Common myeloid progenitor, CD34-positive (primary cell): Measurements from ENCODE around the gene SRSF11.

Experiments
- CTCF ChIA-PET: fragments of 350-600 bp; sonication (Branson Sonifier 250); formaldehyde crosslinking; loops from one replicate; lab custom pipeline; 2021; ENCODE audit warnings: antibody characterized with exemption; lab: Charles Lee
- POLR2A ChIA-PET: fragments of 350-600 bp; sonication (Branson Sonifier 250); formaldehyde crosslinking; loops from one replicate; lab custom pipeline; 2021; ENCODE audit warnings: antibody characterized with exemption; lab: Charles Lee
- DNase-seq, 3 donors: peaks; one replicate each; pipeline versions ENCODE4 v3.0.0 to v3.0.0-alpha.2; 2013
- H3K27ac ChIP-seq, 2 experiments: 1 replicate in 1 of 2; 2 replicates in 1 of 2; pipeline ENCODE4 v1.7.0; 2013; ENCODE audit warnings: inconsistent platforms in 2 of 2, low read length in 2 of 2, mild to moderate bottlenecking in 2 of 2, low read depth in 1 of 2, moderate library complexity in 1 of 2; ENCODE audit not compliant: severe bottlenecking in 2 of 2, insufficient read depth in 1 of 2, poor library complexity in 1 of 2
- H3K27me3 ChIP-seq, 5 experiments: replicated peaks in 2 of 5; 1 replicate in 3 of 5; 2 replicates in 2 of 5; pipeline versions ENCODE4 v1.6.1 to v1.7.0; 2013; ENCODE audit warnings: low read length in 4 of 5, mild to moderate bottlenecking in 2 of 5, moderate library complexity in 2 of 5, inconsistent platforms in 1 of 5; ENCODE audit not compliant: insufficient read depth in 5 of 5, control insufficient read depth in 4 of 5
- H3K36me3 ChIP-seq, 4 experiments: 1 replicate in 2 of 4; 2 replicates in 2 of 4; pipeline versions ENCODE4 v1.6.1 to v1.7.0; 2013; ENCODE audit warnings: low read length in 3 of 4, control low read depth in 1 of 4, mild to moderate bottlenecking in 1 of 4; ENCODE audit not compliant: control insufficient read depth in 4 of 4, insufficient read depth in 4 of 4
- H3K4me1 ChIP-seq, 4 experiments: 1 replicate in 3 of 4; 2 replicates in 1 of 4; pipeline versions ENCODE4 v1.6.1 to v1.7.1; 2013; ENCODE audit warnings: low read length in 3 of 4, mild to moderate bottlenecking in 3 of 4, control low read depth in 1 of 4, inconsistent platforms in 1 of 4, moderate library complexity in 1 of 4; ENCODE audit not compliant: control insufficient read depth in 4 of 4, insufficient read depth in 4 of 4; ENCODE audit errors: control extremely low read depth in 1 of 4
- H3K4me3 ChIP-seq, 7 experiments: 1 replicate in 4 of 7; 2 replicates in 3 of 7; pipeline versions ENCODE4 v1.5.1 to v1.7.0; 2013; ENCODE audit warnings: mild to moderate bottlenecking in 7 of 7, low read length in 6 of 7, moderate library complexity in 6 of 7, inconsistent platforms in 2 of 7, low read depth in 2 of 7, control low read depth in 1 of 7; ENCODE audit not compliant: insufficient read depth in 4 of 7, control insufficient read depth in 1 of 7; ENCODE audit errors: extremely low read depth in 1 of 7
- H3K9me3 ChIP-seq, 5 experiments: 1 replicate in 4 of 5; 2 replicates in 1 of 5; pipeline versions ENCODE4 v1.6.1 to v1.7.1; 2013; ENCODE audit warnings: low read length in 4 of 5, mild to moderate bottlenecking in 2 of 5, inconsistent platforms in 1 of 5, low read depth in 1 of 5, moderate library complexity in 1 of 5; ENCODE audit not compliant: control insufficient read depth in 4 of 5, insufficient read depth in 2 of 5; ENCODE audit errors: control extremely low read depth in 1 of 5
- WGBS: methylation state at CpG from one replicate; pipeline ENCODE4 v1.1.5; 2013; ENCODE audit not compliant: insufficient coverage; 5-methylcytosine and 5-hydroxymethylcytosine counted together

Gene SRSF11

GRCh38 chr1:70264839-70265238, 43.7 kb downstream of the SRSF11 start:
- H3K9me3 ChIP-seq, result peaks cover 0 to 8% (median 2%) of the 10 kb centered on the region in 5 experiments
- ChIA-PET CTCF (no interaction called here), POLR2A (interaction anchor here (1.2 kb wide), 1 partner anchor 17 kb away, joined by 3 read pairs; no protein-coding TSS in a partner anchor)
- peaks cover 0 to 9% (median 0%) of the 10 kb centered on the region in 4 experiments for H3K4me1 ChIP-seq
- peaks cover 9 to 25% (median 20%) of the 10 kb centered on the region in 4 experiments for H3K36me3 ChIP-seq
- H3K4me3 ChIP-seq, result no peak overlapping the region
- H3K27ac ChIP-seq, result peak overlapping the region in 1 of 2 experiments; percentile 72
- peak; percentile 52 to 82 (median 64) for DNase-seq
- 37% methylated on average over 7 of the region's 7 CpGs for WGBS
- no peaks in the 10 kb centered on the region for H3K27me3 ChIP-seq

GRCh38 chr1:70265946-70266345, 44.8 kb downstream of the SRSF11 start:
- no peak for DNase-seq
- Histone ChIP-seq H3K27me3 (no peaks in the 10 kb centered on the region), H3K4me1 (peaks cover 0 to 9% (median 0%) of the 10 kb centered on the region in 4 experiments), H3K4me3 (no peak overlapping the region), H3K36me3 (peaks cover 15 to 25% (median 22%) of the 10 kb centered on the region in 4 experiments), H3K9me3 (peaks cover 0 to 8% (median 2%) of the 10 kb centered on the region in 5 experiments), H3K27ac (no peak overlapping the region)
- POLR2A ChIA-PET, result no interaction called here
- CTCF ChIA-PET, result no interaction called here
- WGBS, result no CpG with 5 or more reads among the region's 1 CpG

GRCh38 chr1:70277875-70278274, 56.7 kb downstream of the SRSF11 start:
- CTCF ChIA-PET, result no interaction called here
- Histone ChIP-seq H3K27ac (no peak overlapping the region), H3K27me3 (no peaks in the 10 kb centered on the region), H3K4me3 (no peak overlapping the region), H3K36me3 (peaks cover 3 to 24% (median 15%) of the 10 kb centered on the region in 4 experiments), H3K4me1 (no peaks in the 10 kb centered on the region), H3K9me3 (no peaks in the 10 kb centered on the region)
- POLR2A ChIA-PET, result interaction anchor here (0.6 kb wide), 1 partner anchor 22 kb away, joined by 3 read pairs; no protein-coding TSS in a partner anchor
- WGBS, result 96% methylated on average over 3 of the region's 5 CpGs
- DNase-seq, result no peak

GRCh38 chr1:70278710-70279109, 57.5 kb downstream of the SRSF11 start:
- no CpG with 5 or more reads among the region's 1 CpG for WGBS
- H3K4me3 ChIP-seq, result no peak overlapping the region
- ChIA-PET POLR2A (no interaction called here), CTCF (no interaction called here)
- no peak overlapping the region for H3K27ac ChIP-seq
- no peaks in the 10 kb centered on the region for H3K27me3 ChIP-seq
- H3K36me3 ChIP-seq, result peaks cover 3 to 20% (median 9%) of the 10 kb centered on the region in 4 experiments
- no peak for DNase-seq
- H3K4me1 ChIP-seq, result no peaks in the 10 kb centered on the region
- H3K9me3 ChIP-seq, result no peaks in the 10 kb centered on the region

- ChIA-PET POLR2A (no interaction called here), CTCF (no interaction called here)
- H3K4me1 ChIP-seq, result no peaks in the 10 kb centered on the region
- H3K27ac ChIP-seq, result no peak overlapping the region
- peaks cover 2 to 13% (median 11%) of the 10 kb centered on the region in 4 experiments for H3K36me3 ChIP-seq
- no peaks in the 10 kb centered on the region for H3K27me3 ChIP-seq
- no peaks in the 10 kb centered on the region for H3K9me3 ChIP-seq
- H3K4me3 ChIP-seq, result no peak overlapping the region
- no peak for DNase-seq
- WGBS, result 100% methylated on average over 1 of the region's 2 CpGs
Measured at GRCh38 chr1:70284366-70284765, 63.2 kb downstream of the SRSF11 start.

GRCh38 chr1:70286453-70286852, 65.3 kb downstream of the SRSF11 start:
- CTCF ChIA-PET, result no interaction called here
- Histone ChIP-seq H3K4me3 (no peak overlapping the region), H3K36me3 (peaks cover 5 to 23% (median 14%) of the 10 kb centered on the region in 4 experiments), H3K9me3 (no peaks in the 10 kb centered on the region), H3K27me3 (no peaks in the 10 kb centered on the region), H3K27ac (no peak overlapping the region), H3K4me1 (no peaks in the 10 kb centered on the region)
- POLR2A ChIA-PET, result no interaction called here
- 92% methylated on average over 5 of the region's 5 CpGs for WGBS
- no peak for DNase-seq

GRCh38 chr1:70288166-70288565, 67.0 kb downstream of the SRSF11 start:
- Histone ChIP-seq H3K27ac (no peak overlapping the region), H3K27me3 (no peaks in the 10 kb centered on the region), H3K9me3 (no peaks in the 10 kb centered on the region), H3K4me3 (no peak overlapping the region), H3K36me3 (peaks cover 4 to 32% (median 15%) of the 10 kb centered on the region in 4 experiments), H3K4me1 (no peaks in the 10 kb centered on the region)
- no peak for DNase-seq
- POLR2A ChIA-PET, result no interaction called here
- CTCF ChIA-PET, result interaction anchor here (1.7 kb wide), 1 partner anchor 23 kb away, joined by 4 read pairs; no protein-coding TSS in a partner anchor
